Glutamatergic neuron (in vitro differentiated cells): ENCODE measurements around the gene ZMIZ1. TPM values are rescaled to one million over a fixed set of nuclear protein-coding genes. Genes with fewer than 3 reads are reported as not detected.

Source experiments
- DNase-seq: peaks from one replicate; pipeline ENCODE4 v3.0.0; 2022
- H3K27ac Mint-ChIP-seq: one replicate; pipeline ENCODE4 v1.8.0; 2020; ENCODE audit warnings: mild to moderate bottlenecking, mixed read lengths, inconsistent platforms; ENCODE audit not compliant: unreplicated experiment
- H3K27me3 Mint-ChIP-seq: one replicate; pipeline ENCODE4 v1.8.0; 2020; ENCODE audit warnings: mild to moderate bottlenecking, moderate library complexity, mixed read lengths, inconsistent platforms; ENCODE audit not compliant: unreplicated experiment
- H3K36me3 Mint-ChIP-seq: one replicate; pipeline ENCODE4 v1.8.0; 2020; ENCODE audit warnings: mild to moderate bottlenecking, mixed read lengths, inconsistent platforms; ENCODE audit not compliant: unreplicated experiment
- H3K4me1 Mint-ChIP-seq: one replicate; pipeline ENCODE4 v1.8.0; 2020; ENCODE audit warnings: mild to moderate bottlenecking, low read depth, mixed read lengths, inconsistent platforms; ENCODE audit not compliant: unreplicated experiment
- H3K4me3 Mint-ChIP-seq: one replicate; pipeline ENCODE4 v1.8.0; 2020; ENCODE audit warnings: mild to moderate bottlenecking, mixed read lengths, inconsistent platforms; ENCODE audit not compliant: unreplicated experiment
- H3K9me3 Mint-ChIP-seq: one replicate; pipeline ENCODE4 v1.8.0; 2020; ENCODE audit warnings: mild to moderate bottlenecking, moderate library complexity, mixed read lengths, inconsistent platforms; ENCODE audit not compliant: unreplicated experiment
- total RNA-seq: library from RNA; stranded (reverse); fragmentation: NEBNext Ultra II Directional; extraction: Animal tissue kit (Norgen Biotek cat#: 25700); gene quantifications from one replicate; pipeline ENCODE4 v1.2.1, GENCODE V29; 2021; ENCODE audit not compliant: unreplicated experiment
- TF ChIP-seq, protein P1 (sequence below): fragments of 200-600 bp; sonication (generic); IDR thresholded peaks from one replicate; pipeline ENCODE4 v1.5.0; 2021; ENCODE audit not compliant: partially characterized antibody, unreplicated experiment

The ZMIZ1 gene
- total RNA-seq, 1 donor from 2014 or later = 230 TPM

- no peak overlapping the region for H3K4me3 Mint-ChIP-seq
- peak; percentile 68 for DNase-seq
- H3K36me3 Mint-ChIP-seq = peaks cover 10% of the 10 kb centered on the region
- H3K4me1 Mint-ChIP-seq = peaks cover 24% of the 10 kb centered on the region
- H3K9me3 Mint-ChIP-seq = peaks cover 15% of the 10 kb centered on the region
- H3K27me3 Mint-ChIP-seq = peaks cover 21% of the 10 kb centered on the region
- TF ChIP-seq, protein P1, sequence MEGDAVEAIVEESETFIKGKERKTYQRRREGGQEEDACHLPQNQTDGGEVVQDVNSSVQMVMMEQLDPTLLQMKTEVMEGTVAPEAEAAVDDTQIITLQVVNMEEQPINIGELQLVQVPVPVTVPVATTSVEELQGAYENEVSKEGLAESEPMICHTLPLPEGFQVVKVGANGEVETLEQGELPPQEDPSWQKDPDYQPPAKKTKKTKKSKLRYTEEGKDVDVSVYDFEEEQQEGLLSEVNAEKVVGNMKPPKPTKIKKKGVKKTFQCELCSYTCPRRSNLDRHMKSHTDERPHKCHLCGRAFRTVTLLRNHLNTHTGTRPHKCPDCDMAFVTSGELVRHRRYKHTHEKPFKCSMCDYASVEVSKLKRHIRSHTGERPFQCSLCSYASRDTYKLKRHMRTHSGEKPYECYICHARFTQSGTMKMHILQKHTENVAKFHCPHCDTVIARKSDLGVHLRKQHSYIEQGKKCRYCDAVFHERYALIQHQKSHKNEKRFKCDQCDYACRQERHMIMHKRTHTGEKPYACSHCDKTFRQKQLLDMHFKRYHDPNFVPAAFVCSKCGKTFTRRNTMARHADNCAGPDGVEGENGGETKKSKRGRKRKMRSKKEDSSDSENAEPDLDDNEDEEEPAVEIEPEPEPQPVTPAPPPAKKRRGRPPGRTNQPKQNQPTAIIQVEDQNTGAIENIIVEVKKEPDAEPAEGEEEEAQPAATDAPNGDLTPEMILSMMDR = no peak
- peak overlapping the region; percentile 60 for H3K27ac Mint-ChIP-seq
Observed at GRCh38 chr10:79209831-79210230, 141.1 kb downstream of the ZMIZ1 start.

DNA sequence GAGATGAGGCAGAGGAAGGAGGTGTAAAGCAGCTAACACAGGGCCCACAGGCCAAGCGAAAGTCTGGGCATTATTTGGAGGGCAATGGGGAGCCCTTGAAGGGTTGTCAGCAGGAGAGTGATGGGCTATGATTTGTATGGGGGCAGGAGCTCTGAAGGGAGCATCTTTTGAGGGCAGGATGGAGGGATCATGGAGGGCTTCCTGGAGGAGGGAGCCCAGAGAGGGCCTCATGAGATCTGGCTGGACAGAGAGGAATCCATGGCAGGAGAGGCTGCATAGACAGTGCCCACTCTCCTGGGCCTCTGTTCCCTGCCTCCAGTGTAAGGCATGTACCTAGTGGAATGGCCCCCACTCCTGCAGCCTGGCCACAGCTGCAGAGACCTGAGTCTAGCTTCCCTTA is 141.9 kb downstream of the ZMIZ1 start:
- Mint-ChIP-seq H3K27ac (peak overlapping the region; percentile 60), H3K27me3 (peaks cover 22% of the 10 kb centered on the region), H3K4me1 (peaks cover 23% of the 10 kb centered on the region), H3K36me3 (peaks cover 13% of the 10 kb centered on the region), H3K9me3 (peaks cover 20% of the 10 kb centered on the region), H3K4me3 (no peak overlapping the region)
- TF ChIP-seq, protein P1 = no peak
- DNase-seq = no peak

DNA sequence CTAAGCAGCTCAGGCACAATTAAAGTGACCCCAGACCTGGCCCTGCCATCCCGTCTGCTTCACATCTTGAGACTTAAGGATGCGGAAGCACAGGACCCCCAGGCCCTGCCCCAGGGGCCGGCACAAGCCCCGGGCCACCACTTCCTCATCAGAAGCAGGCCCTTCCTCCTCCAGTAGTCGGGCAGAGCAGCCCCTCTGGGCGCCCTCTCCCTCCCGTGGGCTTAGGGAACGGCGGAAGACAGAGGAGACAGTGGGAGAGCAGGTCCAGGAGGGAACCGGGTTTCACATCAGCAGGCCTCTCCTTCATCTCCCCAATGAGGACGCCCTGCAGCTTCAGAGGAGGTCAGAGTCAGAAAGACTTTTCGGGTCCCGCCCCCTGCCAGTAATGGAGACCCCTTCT is 142.8 kb downstream of the ZMIZ1 start:
- H3K36me3 Mint-ChIP-seq = peaks cover 12% of the 10 kb centered on the region
- TF ChIP-seq, protein P1 = no peak
- H3K9me3 Mint-ChIP-seq = peaks cover 20% of the 10 kb centered on the region
- no peak overlapping the region for H3K4me3 Mint-ChIP-seq
- no peak overlapping the region for H3K27ac Mint-ChIP-seq
- no peak for DNase-seq
- peaks cover 18% of the 10 kb centered on the region for H3K27me3 Mint-ChIP-seq
- peaks cover 23% of the 10 kb centered on the region for H3K4me1 Mint-ChIP-seq

DNA sequence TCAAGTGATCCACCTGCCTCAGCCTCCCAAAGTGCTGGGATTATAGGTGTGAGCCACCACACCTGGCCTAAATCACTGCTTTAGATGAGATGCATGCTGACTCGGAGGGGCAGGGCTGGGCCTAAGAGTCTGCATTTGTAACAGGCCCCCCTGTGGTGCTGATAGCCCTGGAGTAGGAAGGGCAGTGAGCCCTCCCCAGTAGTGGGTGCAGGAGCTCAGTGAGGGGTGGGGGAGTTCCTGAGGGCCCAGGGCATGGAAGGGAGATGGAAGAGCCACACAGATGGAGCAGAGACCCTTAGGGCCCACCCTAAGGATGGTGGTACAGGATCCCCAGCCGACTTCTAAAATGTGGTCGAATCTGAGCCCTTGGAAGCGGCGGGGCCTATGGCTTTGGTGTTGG is 146.8 kb downstream of the ZMIZ1 start:
- no peak for DNase-seq
- Mint-ChIP-seq H3K27ac (no peak overlapping the region), H3K9me3 (peaks cover 17% of the 10 kb centered on the region), H3K36me3 (peaks cover 3% of the 10 kb centered on the region), H3K4me3 (no peak overlapping the region), H3K27me3 (peaks cover 13% of the 10 kb centered on the region), H3K4me1 (peaks cover 23% of the 10 kb centered on the region)
- TF ChIP-seq, protein P1 = no peak

- TF ChIP-seq, protein P1 = no peak
- Mint-ChIP-seq H3K27ac (peak overlapping the region; percentile 56), H3K27me3 (peaks cover 25% of the 10 kb centered on the region), H3K36me3 (peaks cover 3% of the 10 kb centered on the region), H3K4me1 (peaks cover 49% of the 10 kb centered on the region), H3K9me3 (peaks cover 32% of the 10 kb centered on the region), H3K4me3 (no peak overlapping the region)
- DNase-seq = no peak
Observed at GRCh38 chr10:79219322-79219957, 150.7 kb downstream of the ZMIZ1 start.
